AG04450 (cell line): ENCODE results near the gene RHO. TPM values are rescaled to one million over a fixed set of nuclear protein-coding genes. Genes with fewer than 3 reads are reported as not detected.
A peak's percentile ranks its signal among the peaks of the same experiment; 100 is the strongest.

Experiments used
- CTCF ChIA-PET: fragments of 300-600, 350-600 bp; formaldehyde crosslinking; extraction: SDS; loops from one replicate; lab custom pipeline; 2022; ENCODE audit warnings: antibody characterized with exemption, inconsistent platforms; lab: Charles Lee
- POLR2A ChIA-PET: fragments of 350-600 bp; formaldehyde crosslinking; extraction: SDS; loops from one replicate; lab custom pipeline; 2021; ENCODE audit warnings: antibody characterized with exemption, inconsistent platforms; lab: Yijun Ruan, JAX
- DNase-seq: peaks from one replicate; pipeline ENCODE4 v3.0.0-alpha.2; 2011; ENCODE audit warnings: low read depth, low spot score
- H3K27ac ChIP-seq: one replicate; pipeline ENCODE4 v1.5.1; 2012; ENCODE audit warnings: low read depth, low read length, control low read depth
- H3K27me3 ChIP-seq: one replicate; pipeline ENCODE4 v1.6.0; 2012; ENCODE audit warnings: low read length; ENCODE audit not compliant: control insufficient read depth, insufficient read depth
- H3K4me3 ChIP-seq: 2 replicates; pipeline ENCODE4 v1.5.1; 2011; ENCODE audit warnings: mild to moderate bottlenecking, low read depth, low read length, control low read depth
- H3K9me3 ChIP-seq: 2 replicates; pipeline ENCODE4 v1.5.1; 2012; ENCODE audit warnings: low read length; ENCODE audit not compliant: control insufficient read depth, insufficient read depth
- CTCF ChIP-seq: IDR thresholded peaks from 2 replicates; pipeline ENCODE4 v1.5.1; 2011; ENCODE audit warnings: low read depth, low read length, control low read depth, inconsistent platforms
- polyA plus RNA-seq: library from polyadenylated mRNA; depleted of rRNA; stranded (reverse); fragments of >200 nt; gene quantifications from 2 replicates; pipeline ENCODE4 v1.2.3, GENCODE V29; 2011

The RHO gene
- polyA plus RNA-seq, 1 experiment: not detected

GRCh38 chr3:129520960-129521359 lies 7.5 kb upstream of the RHO start:
- CTCF ChIA-PET: no interaction called here
- Histone ChIP-seq H3K27ac (no peak overlapping the region), H3K27me3 (no peaks in the 10 kb centered on the region), H3K4me3 (no peak overlapping the region), H3K9me3 (no peaks in the 10 kb centered on the region; the same call in 1 of the 2 replicates)
- POLR2A ChIA-PET: no interaction called here
- no peak for TF ChIP-seq CTCF
- DNase-seq: no peak

GRCh38 chr3:129521611-129522010 lies 6.8 kb upstream of the RHO start:
- CTCF ChIA-PET: no interaction called here

GRCh38 chr3:129522953-129523352 lies 5.5 kb upstream of the RHO start:
- POLR2A ChIA-PET: no interaction called here
- DNase-seq: no peak
- CTCF ChIA-PET: interaction anchor here (1.1 kb wide), 1 partner anchor 32 kb away, joined by 3 read pairs; no protein-coding TSS in a partner anchor
- TF ChIP-seq CTCF: no peak
- H3K9me3 ChIP-seq: no peaks in the 10 kb centered on the region; the same call in 1 of the 2 replicates
- no peaks in the 10 kb centered on the region for H3K27me3 ChIP-seq
- H3K4me3 ChIP-seq: no peak overlapping the region
- H3K27ac ChIP-seq: no peak overlapping the region

More at GRCh38 chr3:129521611-129522010, 6.8 kb upstream of the RHO start:
- POLR2A ChIA-PET: no interaction called here
- no peaks in the 10 kb centered on the region; the same call in 1 of the 2 replicates for H3K9me3 ChIP-seq
- H3K4me3 ChIP-seq: no peak overlapping the region
- no peak overlapping the region for H3K27ac ChIP-seq
- no peak for DNase-seq
- H3K27me3 ChIP-seq: no peaks in the 10 kb centered on the region
- TF ChIP-seq CTCF: no peak

- no peaks in the 10 kb centered on the region for H3K27me3 ChIP-seq
- ChIA-PET CTCF (no interaction called here), POLR2A (no interaction called here)
- no peak overlapping the region for H3K27ac ChIP-seq
- no peak for DNase-seq
- H3K4me3 ChIP-seq: no peak overlapping the region
- TF ChIP-seq CTCF: no peak
- no peaks in the 10 kb centered on the region; the same call in 1 of the 2 replicates for H3K9me3 ChIP-seq
Observed at GRCh38 chr3:129524081-129524480, 4.4 kb upstream of the RHO start.

GRCh38 chr3:129525341-129525968 lies 3.0 kb upstream of the RHO start:
- peak; percentile 10 for DNase-seq
- Histone ChIP-seq H3K9me3 (no peaks in the 10 kb centered on the region), H3K4me3 (no peak overlapping the region), H3K27ac (no peak overlapping the region), H3K27me3 (no peaks in the 10 kb centered on the region)
- ChIA-PET CTCF (no interaction called here), POLR2A (no interaction called here)
- no peak for TF ChIP-seq CTCF
